HepG2 (cell line): Measurements from ENCODE around the gene FGD4. TPM values are rescaled to one million over a fixed set of nuclear protein-coding genes. Genes with fewer than 3 reads are reported as not detected.

Source experiments
- ATAC-seq: fragments of 200-7000 bp; cut with Tn5 transposase; 3 replicates; pipeline ENCODE4 v1.9.1; 2020; ENCODE audit warnings: mild to moderate bottlenecking, moderate library complexity
- BruUV-seq: library from RNA; stranded (reverse); fragments of 400-500 nt; replicated peaks from 2 replicates; lab custom pipeline; 2021; lab: Mats Ljungman, UMichigan
- CTCF ChIA-PET: fragments of 300-600 bp; formaldehyde crosslinking; extraction: SDS; loops from one replicate; lab custom pipeline; 2021; ENCODE audit warnings: low total read pairs, inconsistent platforms, low intra/inter-chr PET ratio; lab: Yijun Ruan, JAX
- POLR2A ChIA-PET: fragments of 350-600 bp; sonication (Branson Sonifier 250); formaldehyde crosslinking; loops from one replicate; lab custom pipeline; 2020; ENCODE audit warnings: antibody characterized with exemption, inconsistent platforms; lab: Yijun Ruan, JAX
- DNase-seq: peaks from one replicate; pipeline ENCODE4 v3.0.0-alpha.2; 2015; ENCODE audit warnings: low spot score
- FAIRE-seq: peaks from 3 replicates; lab custom pipeline; 2011; peaks lifted over from hg19 to GRCh38; lab: Jason Lieb, UNC
- H2AFZ ChIP-seq: one replicate; pipeline ENCODE4 v1.6.1; 2011; ENCODE audit warnings: low read length, inconsistent platforms
- H3K27ac ChIP-seq: fragments of 300-600 bp; 3 replicates; pipeline ENCODE4 v1.8.0; 2011; ENCODE audit warnings: mixed run types, mild to moderate bottlenecking, mixed read lengths, low read length, inconsistent platforms; ENCODE audit not compliant: insufficient read depth; ENCODE audit errors: extremely low read length
- H3K27me3 ChIP-seq, 2 experiments: fragments of 200-600 bp in 1 of 2; 2 replicates in 1 of 2; 3 replicates in 1 of 2; pipeline versions ENCODE4 v1.6.0 to v1.8.0; 2011; ENCODE audit warnings: low read length in 2 of 2, mild to moderate bottlenecking in 2 of 2, moderate library complexity in 2 of 2, inconsistent platforms in 1 of 2; ENCODE audit not compliant: insufficient read depth in 2 of 2, control insufficient read depth in 1 of 2
- H3K36me3 ChIP-seq, 2 experiments: fragments of 200-600 bp in 1 of 2; replicated peaks in 1 of 2; 2 replicates in 1 of 2; 3 replicates in 1 of 2; pipeline versions ENCODE4 v1.5.1 to v1.8.0; 2011; ENCODE audit warnings: low read length in 2 of 2, inconsistent platforms in 1 of 2; ENCODE audit not compliant: insufficient read depth in 2 of 2, control insufficient read depth in 1 of 2
- H3K4me1 ChIP-seq: 2 replicates; pipeline ENCODE4 v1.5.1; 2012; ENCODE audit warnings: low read length, inconsistent platforms; ENCODE audit not compliant: insufficient read depth
- H3K4me2 ChIP-seq: 2 replicates; pipeline ENCODE4 v1.6.0; 2011; ENCODE audit warnings: low read depth, low read length, inconsistent platforms
- H3K4me3 ChIP-seq, 3 experiments: fragments of 200-600 bp in 1 of 3; sonication (generic), shearing (Covaris generic) in 1 of 3; replicated peaks in 1 of 3; 2 replicates each; pipeline ENCODE4 v1.5.1; 2011 to 2016; ENCODE audit warnings: low read length in 3 of 3, inconsistent platforms in 2 of 3, low read depth in 2 of 3, mild to moderate bottlenecking in 2 of 3, control low read depth in 1 of 3, mixed read lengths in 1 of 3; ENCODE audit not compliant: insufficient read depth in 1 of 3
- H3K79me2 ChIP-seq: one replicate; pipeline ENCODE4 v1.6.1; 2011; ENCODE audit warnings: low read length, inconsistent platforms; ENCODE audit not compliant: insufficient read depth
- H3K9ac ChIP-seq: 2 replicates; pipeline ENCODE4 v1.6.0; 2011; ENCODE audit warnings: mild to moderate bottlenecking, low read depth, low read length, inconsistent platforms; ENCODE audit not compliant: insufficient read depth
- H3K9me3 ChIP-seq: 2 replicates; pipeline ENCODE4 v1.5.1; 2012; ENCODE audit warnings: mild to moderate bottlenecking, low read length
- H4K20me1 ChIP-seq: 2 replicates; pipeline ENCODE4 v1.6.0; 2011; ENCODE audit warnings: inconsistent platforms, mild to moderate bottlenecking, low read length, moderate library complexity; ENCODE audit not compliant: insufficient read depth
- KDM3A ChIP-seq: IDR thresholded peaks from 2 replicates; pipeline ENCODE4 v1.6.1; 2018; ENCODE audit warnings: low read depth, missing compliant biosample characterization
- SRF ChIP-seq: IDR thresholded peaks from 2 replicates; pipeline ENCODE4 v1.6.1; 2011; ENCODE audit warnings: mild to moderate bottlenecking, low read depth, low read length, moderate library complexity
- ZNF12 ChIP-seq: sonication (generic); formaldehyde crosslinking; IDR thresholded peaks from 2 replicates; pipeline ENCODE4 v1.5.0; 2020; ENCODE audit warnings: missing genetic modification reagents
- ZNF18 ChIP-seq: sonication (generic); formaldehyde crosslinking; IDR thresholded peaks from 2 replicates; pipeline ENCODE4 v1.8.0; 2022; ENCODE audit warnings: mild to moderate bottlenecking, missing genetic modification reagents; ENCODE audit not compliant: insufficient replicate concordance
- ZNF337 ChIP-seq: sonication (generic); formaldehyde crosslinking; IDR thresholded peaks from 2 replicates; pipeline ENCODE4 v1.5.1; 2020; ENCODE audit warnings: missing genetic modification reagents, low read depth, mild to moderate bottlenecking, borderline replicate concordance
- ZNF460 ChIP-seq: sonication (generic); formaldehyde crosslinking; IDR thresholded peaks from 2 replicates; pipeline ENCODE4 v1.5.1; 2020; ENCODE audit warnings: missing genetic modification reagents, mild to moderate bottlenecking, borderline replicate concordance
- ZNF567 ChIP-seq: sonication (generic); formaldehyde crosslinking; IDR thresholded peaks from 2 replicates; pipeline ENCODE4 v1.8.1; 2023; ENCODE audit warnings: mild to moderate bottlenecking, missing genetic modification reagents, borderline replicate concordance
- WGBS: methylation state at CpG from one replicate; pipeline ENCODE4 v1.1.6; 2017; ENCODE audit warnings: low lambda C conversion rate; 5-methylcytosine and 5-hydroxymethylcytosine counted together
- in situ Hi-C: cut with HindIII; loops from 2 replicates; pipeline ENCODE4 v1.10.0; 2017; ENCODE audit warnings: low pct_unique_long_range_greater_than_20kb; ENCODE audit not compliant: extremely low pct_ligation_motif_present
- intact Hi-C: fragments of 100-400 bp; cut with micrococcal nuclease; formaldehyde crosslinking; loops from one replicate; pipeline ENCODE4 v1.10.0; 2022; ENCODE audit not compliant: unreplicated experiment
- polyA plus RNA-seq, 8 experiments: library from polyadenylated mRNA; depleted of rRNA in 3 of 8; stranded (reverse) in 7 of 8; unstranded in 1 of 8; fragments of >200 nt; fragmentation: Illumina TruSeq in 4 of 8; extraction: Trizol in 4 of 8; gene quantifications; 2 replicates each; pipeline versions ENCODE4 v1.2.1 to v1.2.3, GENCODE V29; 2011 to 2016; ENCODE audit warnings: low read depth in 4 of 8, missing spikeins in 1 of 8, mixed read lengths in 1 of 8; ENCODE audit not compliant: insufficient read depth in 1 of 8
- total RNA-seq, 5 experiments: library from RNA; depleted of rRNA; stranded (reverse); fragments of >200 nt; fragmentation: Illumina TruSeq; extraction: Trizol; gene quantifications; 2 replicates each; pipeline ENCODE4 v1.2.3, GENCODE V29; 2016; ENCODE audit warnings: low read depth in 1 of 5
- TF ChIP-seq, protein P1 (sequence below): sonication (generic); formaldehyde crosslinking; IDR thresholded peaks from 2 replicates; pipeline ENCODE4 v1.8.0; 2022; ENCODE audit warnings: missing genetic modification reagents, low read depth, mild to moderate bottlenecking, borderline replicate concordance

The FGD4 gene
- total and polyA plus RNA-seq, 2 of the 13 experiments (the other 11 are each of a cell fraction or from before 2014, with no cell fraction given) = 4.6 to 6.6 TPM

- H3K79me2 ChIP-seq = no peaks in the 10 kb centered on the region
- TF ChIP-seq KDM3A (no peak), ZNF337 (CRISPR knock-in tag) (no peak), SRF (no peak), ZNF12 (CRISPR knock-in tag) (no peak), ZNF18 (CRISPR knock-in tag) (no peak), ZNF460 (CRISPR knock-in tag) (no peak)
- TF ChIP-seq, protein P1, sequence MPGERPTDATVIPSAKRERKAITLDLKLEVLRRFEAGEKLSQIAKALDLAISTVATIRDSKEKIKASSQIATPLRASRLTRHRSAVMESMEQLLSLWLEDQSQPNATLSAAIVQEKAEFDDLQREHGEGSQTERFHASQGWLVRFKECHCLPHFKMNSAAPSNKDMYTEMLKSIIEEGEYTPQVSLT (CRISPR knock-in tag) = no peak
- ChIA-PET POLR2A (no interaction called here), CTCF (no interaction called here)
- H3K4me3 ChIP-seq = no peak overlapping the region
- ATAC-seq (no peak), DNase-seq (no peak), FAIRE-seq (no peak)
- H3K9me3 ChIP-seq = no peaks in the 10 kb centered on the region
- no TSS peak for BruUV-seq
- no peak overlapping the region for H3K4me2 ChIP-seq
- in situ Hi-C loops (no loop called here), intact Hi-C loops (no loop called here)
- no peak overlapping the region for H3K27ac ChIP-seq
- no peak overlapping the region for H2AFZ ChIP-seq
- peaks cover 22% of the 10 kb centered on the region for H3K4me1 ChIP-seq
- no peak overlapping the region for H3K9ac ChIP-seq
- H4K20me1 ChIP-seq = no peaks in the 10 kb centered on the region
- H3K27me3 ChIP-seq = no peaks in the 10 kb centered on the region; a peak in 1 of 5 replicates
- H3K36me3 ChIP-seq = no peaks in the 10 kb centered on the region
These were observed 97.6 kb downstream of the FGD4 start for GRCh38 chr12:32496946-32497345.

DNA sequence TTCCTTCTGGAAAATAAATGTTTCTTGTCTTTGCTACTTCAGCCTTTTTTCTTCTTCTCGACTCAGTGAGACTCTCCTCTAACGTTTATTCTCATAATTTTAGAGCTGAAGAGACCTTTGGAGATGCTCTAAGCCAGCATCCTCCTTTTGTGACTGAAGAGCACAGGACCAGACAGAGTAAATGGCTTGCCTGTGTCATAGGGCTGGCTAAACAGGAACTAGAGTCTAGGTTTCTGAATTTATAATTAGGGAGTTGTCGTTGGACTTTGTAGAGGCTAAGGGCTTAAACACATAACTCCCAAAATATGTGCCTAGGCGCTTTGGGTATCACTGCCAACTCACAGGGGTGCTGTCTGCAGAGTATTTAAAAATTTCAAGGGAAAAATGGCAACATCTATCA lies 98.5 kb downstream of the FGD4 start:
- POLR2A ChIA-PET = no interaction called here
- Histone ChIP-seq H3K36me3 (no peaks in the 10 kb centered on the region), H3K9me3 (no peaks in the 10 kb centered on the region), H3K27me3 (no peaks in the 10 kb centered on the region; a peak in 1 of 5 replicates), H2AFZ (no peak overlapping the region), H3K4me1 (peaks cover 31% of the 10 kb centered on the region), H4K20me1 (no peaks in the 10 kb centered on the region), H3K9ac (no peak overlapping the region), H3K4me3 (no peak overlapping the region), H3K4me2 (no peak overlapping the region), H3K27ac (no peak overlapping the region), H3K79me2 (no peaks in the 10 kb centered on the region)
- DNase-seq = no peak
- CTCF ChIA-PET = no interaction called here
- TF ChIP-seq ZNF567 = no peak
- ATAC-seq = no peak
- BruUV-seq = no TSS peak
- WGBS = 80% methylated on average over 4 of the region's 4 CpGs
- FAIRE-seq = no peak
- intact Hi-C loops (no loop called here), in situ Hi-C loops (no loop called here)
